ENCODE measurements around the gene DHX8.

- TF ChIP-seq CTCF (optimal IDR thresholded peaks at IDR 0.05 in 1 of 3, IDR thresholded peaks at IDR 0.05 in 1 of 3, conservative IDR thresholded peaks at IDR 0.05 in 1 of 3; ENCODE audit: extremely low read depth in 1 of 3, insufficient read depth in 2 of 3, low read length in 3 of 3) = no peak
- no peak for TF ChIP-seq EZH2 (IDR thresholded peaks at IDR 0.05; ENCODE audit: low read length)
Measured at GRCh38 chr17:43524945-43525575, 41.3 kb downstream of the DHX8 start.
